Measurements from ENCODE around the gene KRTAP21-3.
"Not testable (repeated sequence)": the region's sequence is repeated elsewhere in the genome, so short reads cannot be mapped to it uniquely, and the experiment has no call there.

Gene KRTAP21-3, protein sequence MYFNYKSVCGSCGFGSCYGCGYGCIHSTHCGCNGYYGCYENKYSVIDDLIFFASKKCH

DNA sequence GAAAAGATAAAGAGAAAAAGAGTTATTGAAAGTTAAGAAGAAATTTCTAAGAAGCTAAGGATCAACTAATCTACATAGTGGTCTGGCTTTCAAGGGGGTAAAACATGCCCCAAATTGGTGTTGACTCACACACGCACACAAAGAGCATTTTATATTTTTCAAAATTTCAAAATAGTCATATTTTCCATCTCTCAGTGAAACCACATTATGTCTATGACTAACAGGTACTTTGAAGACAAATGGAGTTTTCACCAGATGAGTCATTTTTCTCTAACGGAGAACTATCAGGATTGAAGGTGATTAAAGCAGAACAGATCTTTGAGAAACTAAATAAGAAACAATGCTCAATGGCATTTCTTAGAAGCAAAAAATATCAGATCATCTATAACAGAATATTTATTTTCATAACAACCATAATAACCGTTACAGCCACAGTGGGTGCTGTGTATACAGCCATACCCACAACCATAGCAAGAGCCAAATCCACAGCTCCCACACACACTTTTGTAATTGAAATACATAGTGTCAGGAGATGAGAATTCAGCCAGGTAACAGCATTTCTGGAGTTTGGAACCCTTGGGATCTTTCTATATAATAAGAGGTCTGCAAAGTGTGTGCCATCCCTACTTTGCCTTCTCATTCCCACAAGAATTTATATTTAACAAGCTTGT is at the start of gene KRTAP21-3:
KRTAP21-3 (minus strand) TSS at position 539 of the 671 bp plus-strand sequence; CDS start at position 521, 18 bp downstream.
- no peaks in the 10 kb centered on the region for H3K27me3 Mint-ChIP-seq
- H3K4me1 Mint-ChIP-seq: no peaks in the 10 kb centered on the region

DNA sequence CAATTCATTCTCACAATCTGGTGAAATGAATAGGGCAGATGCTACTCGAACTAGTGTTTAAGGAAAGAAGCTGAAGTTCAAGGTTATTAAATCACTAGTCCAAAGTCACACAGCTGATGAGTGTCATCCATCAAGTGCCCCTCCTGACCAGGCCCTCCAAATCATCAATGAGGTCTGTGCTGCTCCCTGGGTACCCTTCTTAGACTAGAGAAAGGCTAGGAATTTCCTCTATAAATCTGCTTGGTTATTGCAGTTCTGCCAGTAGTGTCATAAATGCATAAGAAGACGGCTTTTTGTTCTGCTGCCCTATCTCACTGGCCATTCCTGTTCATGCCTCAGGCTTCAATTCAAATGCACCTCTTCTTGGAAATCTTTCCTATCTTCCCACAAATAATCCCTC is 42.2 kb upstream of the KRTAP21-3 start:
- Mint-ChIP-seq H3K36me3 (no peaks in the 10 kb centered on the region), H3K9me3 (peaks cover 8% of the 10 kb centered on the region), H3K27ac (no peak overlapping the region), H3K4me1 (no peaks in the 10 kb centered on the region), H3K27me3 (no peaks in the 10 kb centered on the region), H3K4me3 (no peak overlapping the region)
- no peak for ATAC-seq

More for the DNA sequence above, at the start of gene KRTAP21-3:
- no peak within 1 kb of the TSS for H3K4me3 Mint-ChIP-seq
- H3K36me3 Mint-ChIP-seq: no peaks in the 10 kb centered on the region
- no peak for ATAC-seq
- no peak within 1 kb of the TSS for H3K27ac Mint-ChIP-seq
- H3K9me3 Mint-ChIP-seq: peaks cover 7% of the 10 kb centered on the region

DNA sequence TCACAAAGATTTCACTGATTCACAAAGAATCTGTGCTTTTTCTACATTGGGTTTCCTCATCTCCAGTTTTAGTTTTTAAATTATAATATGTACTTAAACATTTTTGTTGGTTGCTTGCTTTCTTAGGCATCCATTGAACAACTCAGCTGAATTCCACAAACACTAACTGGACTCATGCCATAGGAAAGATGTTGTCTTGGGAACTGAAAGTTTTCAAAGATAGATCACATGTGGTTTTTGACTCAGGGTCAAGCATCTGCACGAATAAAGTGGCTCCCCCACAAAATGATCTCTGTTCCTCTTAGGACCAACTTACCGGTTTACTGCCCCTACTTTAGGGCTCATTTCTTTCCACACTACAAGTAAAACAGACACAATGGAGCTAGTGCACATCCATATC is 39.7 kb upstream of the KRTAP21-3 start:
- no peak for ATAC-seq
- Mint-ChIP-seq H3K4me3 (no peak overlapping the region), H3K27me3 (no peaks in the 10 kb centered on the region), H3K4me1 (no peaks in the 10 kb centered on the region), H3K9me3 (peaks cover 4% of the 10 kb centered on the region), H3K36me3 (no peaks in the 10 kb centered on the region), H3K27ac (no peak overlapping the region)

DNA sequence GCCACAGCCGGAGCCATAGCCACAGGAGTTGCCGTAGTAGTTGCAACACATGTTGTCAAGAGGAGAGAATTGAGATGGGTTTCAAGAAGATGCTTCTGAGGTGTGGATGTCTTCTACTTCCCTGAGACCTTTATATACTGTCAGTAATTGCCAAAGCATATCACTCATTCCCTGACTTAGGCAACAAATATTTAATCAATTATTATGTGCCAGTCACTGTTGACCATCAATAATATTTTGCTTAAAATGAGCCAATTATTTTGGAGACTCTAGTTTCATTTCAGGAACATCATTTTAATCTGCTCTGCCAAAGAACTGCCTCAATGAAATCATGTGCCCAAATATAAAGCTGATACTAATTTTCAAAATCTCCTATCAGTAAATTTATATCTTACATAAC is 36.8 kb upstream of the KRTAP21-3 start, which contains the start of gene KRTAP21-1:
KRTAP21-1 (minus strand) TSS at position 101 of the 400 bp plus-strand sequence; CDS start at position 51, 50 bp downstream.
- not testable (repeated sequence) for ATAC-seq, H3K4me3 Mint-ChIP-seq, H3K4me1 Mint-ChIP-seq, H3K36me3 Mint-ChIP-seq, H3K9me3 Mint-ChIP-seq, H3K27ac Mint-ChIP-seq, H3K27me3 Mint-ChIP-seq

DNA sequence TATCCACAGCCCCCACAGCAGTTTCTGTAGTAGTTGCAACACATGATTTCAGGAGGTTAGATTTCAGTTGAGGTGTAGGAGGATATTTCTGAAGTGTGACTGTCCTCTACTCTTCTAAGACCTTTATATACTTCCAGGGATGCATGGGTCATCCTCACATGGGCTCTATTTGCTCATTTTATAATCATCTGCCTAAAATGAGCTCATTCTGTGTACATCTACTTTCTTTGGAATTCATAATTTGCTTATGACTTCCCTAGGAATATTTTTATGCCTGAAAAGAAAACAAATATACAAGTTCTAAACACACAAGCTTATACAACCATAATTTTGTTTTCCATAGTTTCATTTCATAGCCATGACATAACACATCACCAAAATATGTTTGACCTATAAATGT is 28.6 kb upstream of the KRTAP21-3 start, which contains the start of gene KRTAP21-2:
KRTAP21-2 (minus strand) TSS at position 101 of the 400 bp plus-strand sequence; CDS start at position 44, 57 bp downstream.
- no peak within 1 kb of the TSS for H3K27ac Mint-ChIP-seq
- H3K27me3 Mint-ChIP-seq: no peaks in the 10 kb centered on the region
- no peak within 1 kb of the TSS for H3K4me3 Mint-ChIP-seq
- ATAC-seq: no peak
- peaks cover 2% of the 10 kb centered on the region for H3K9me3 Mint-ChIP-seq
- no peaks in the 10 kb centered on the region for H3K36me3 Mint-ChIP-seq
- H3K4me1 Mint-ChIP-seq: no peaks in the 10 kb centered on the region

DNA sequence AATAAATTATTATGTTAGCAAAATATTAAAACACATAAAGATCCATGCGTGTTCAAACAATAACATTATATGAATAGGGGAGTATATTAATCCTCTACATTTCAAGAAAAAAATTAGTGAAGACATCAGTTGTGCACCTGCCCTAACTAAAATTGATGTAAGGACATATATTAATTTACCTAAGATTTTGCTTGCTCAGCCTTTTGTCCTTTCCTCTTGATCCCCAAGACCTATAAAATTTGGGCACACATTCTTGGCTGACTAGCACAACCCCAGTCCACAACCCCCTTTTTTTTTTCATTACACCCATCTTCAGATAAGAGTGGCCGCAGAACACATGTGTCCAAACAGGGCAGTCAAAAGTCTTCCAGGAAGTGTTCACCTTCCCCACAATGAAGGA is 21.9 kb upstream of the KRTAP21-3 start:
- peaks cover 7% of the 10 kb centered on the region for H3K9me3 Mint-ChIP-seq
- H3K27ac Mint-ChIP-seq: no peak overlapping the region
- H3K27me3 Mint-ChIP-seq: no peaks in the 10 kb centered on the region
- no peaks in the 10 kb centered on the region for H3K36me3 Mint-ChIP-seq
- no peak overlapping the region for H3K4me3 Mint-ChIP-seq
- no peak for ATAC-seq
- H3K4me1 Mint-ChIP-seq: no peaks in the 10 kb centered on the region

DNA sequence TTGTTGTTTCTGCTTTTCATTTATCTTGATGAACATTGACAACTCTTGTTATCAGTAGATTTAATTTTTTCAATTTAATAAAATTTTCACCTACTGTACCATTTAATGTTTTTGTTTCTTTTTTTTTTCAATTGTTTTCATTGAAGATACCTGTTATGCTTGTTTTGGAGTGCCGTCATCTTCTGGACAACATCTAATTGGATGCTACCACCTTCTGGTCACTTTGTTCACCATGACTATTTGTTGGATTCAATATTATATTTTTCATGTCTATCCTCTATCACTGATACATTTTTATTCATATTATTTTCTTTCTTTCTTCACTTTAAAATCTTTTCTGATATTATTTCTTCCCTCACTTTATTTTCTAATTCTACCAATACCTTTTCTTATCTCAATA is 14.4 kb upstream of the KRTAP21-3 start:
- Mint-ChIP-seq H3K27me3 (no peaks in the 10 kb centered on the region), H3K27ac (no peak overlapping the region), H3K4me1 (no peaks in the 10 kb centered on the region), H3K36me3 (no peaks in the 10 kb centered on the region), H3K9me3 (peaks cover 8% of the 10 kb centered on the region), H3K4me3 (no peak overlapping the region)
- ATAC-seq: no peak

DNA sequence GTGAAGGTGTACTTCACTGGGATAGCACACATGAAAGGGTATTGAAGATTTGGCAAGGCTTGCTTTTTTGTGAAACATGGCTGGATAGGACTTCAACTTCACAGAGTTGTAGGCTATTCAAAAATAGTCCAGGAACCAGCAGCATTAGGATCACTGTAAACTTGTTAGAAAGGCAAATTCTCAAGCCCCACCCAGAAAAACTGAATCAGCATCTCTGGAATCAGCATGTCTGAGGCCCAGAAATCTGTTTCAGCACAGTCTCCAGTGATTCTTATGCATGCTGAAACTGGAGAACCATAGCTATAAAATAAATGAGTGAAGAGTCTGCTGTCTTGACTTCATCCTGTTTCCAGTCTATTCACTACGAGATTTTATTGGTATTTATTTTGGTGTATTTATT is 8.1 kb upstream of the KRTAP21-3 start:
- H3K4me1 Mint-ChIP-seq: no peaks in the 10 kb centered on the region
- ATAC-seq: no peak
- H3K9me3 Mint-ChIP-seq: peaks cover 15% of the 10 kb centered on the region
- H3K27me3 Mint-ChIP-seq: no peaks in the 10 kb centered on the region
- H3K36me3 Mint-ChIP-seq: no peaks in the 10 kb centered on the region
- no peak overlapping the region for H3K27ac Mint-ChIP-seq
- no peak overlapping the region for H3K4me3 Mint-ChIP-seq

DNA sequence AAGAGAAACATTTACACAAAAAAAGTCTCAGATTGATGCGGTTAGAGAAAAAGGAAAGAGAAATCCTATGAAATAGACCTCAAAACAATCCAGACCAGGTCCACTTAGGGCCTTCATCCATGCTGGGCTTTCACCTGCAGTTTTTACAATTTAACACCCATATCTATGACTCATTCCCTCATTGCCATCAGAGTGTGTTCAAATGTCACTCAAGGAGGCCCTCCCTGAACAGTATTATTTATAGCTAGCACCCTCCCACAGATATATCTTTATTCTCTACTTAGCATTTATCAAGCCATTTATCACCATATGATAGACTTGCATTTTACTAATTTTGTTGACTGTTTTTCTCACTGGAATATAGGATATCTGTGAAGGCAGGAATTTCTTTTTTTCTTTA is 824 bp upstream of the KRTAP21-3 start:
- Mint-ChIP-seq H3K27ac (no peak overlapping the region), H3K36me3 (no peaks in the 10 kb centered on the region), H3K9me3 (peaks cover 6% of the 10 kb centered on the region), H3K27me3 (no peaks in the 10 kb centered on the region), H3K4me3 (no peak overlapping the region), H3K4me1 (no peaks in the 10 kb centered on the region)
- no peak for ATAC-seq

DNA sequence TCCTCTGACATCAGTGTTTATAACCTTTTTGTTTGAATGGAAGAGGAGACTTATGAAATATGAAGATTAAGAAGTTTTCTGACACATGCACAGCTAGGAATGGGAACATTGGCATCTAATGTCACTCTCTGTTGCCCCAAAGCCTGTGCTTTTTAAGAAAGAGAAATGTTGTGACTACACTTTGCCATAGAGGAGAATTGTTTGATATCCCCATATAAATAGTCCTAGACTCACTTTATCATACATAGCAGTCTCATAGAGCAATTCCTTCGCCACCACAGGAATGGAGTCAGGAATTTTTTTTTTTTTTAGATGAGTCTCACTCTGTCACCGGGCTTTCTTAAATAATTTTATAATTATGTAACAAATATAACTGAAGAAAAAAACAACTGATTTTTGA is 1.5 kb downstream of the KRTAP21-3 start:
- no peaks in the 10 kb centered on the region for H3K4me1 Mint-ChIP-seq
- ATAC-seq: no peak
- no peak overlapping the region for H3K27ac Mint-ChIP-seq
- no peaks in the 10 kb centered on the region for H3K27me3 Mint-ChIP-seq
- no peaks in the 10 kb centered on the region for H3K36me3 Mint-ChIP-seq
- H3K4me3 Mint-ChIP-seq: no peak overlapping the region
- H3K9me3 Mint-ChIP-seq: peaks cover 11% of the 10 kb centered on the region

DNA sequence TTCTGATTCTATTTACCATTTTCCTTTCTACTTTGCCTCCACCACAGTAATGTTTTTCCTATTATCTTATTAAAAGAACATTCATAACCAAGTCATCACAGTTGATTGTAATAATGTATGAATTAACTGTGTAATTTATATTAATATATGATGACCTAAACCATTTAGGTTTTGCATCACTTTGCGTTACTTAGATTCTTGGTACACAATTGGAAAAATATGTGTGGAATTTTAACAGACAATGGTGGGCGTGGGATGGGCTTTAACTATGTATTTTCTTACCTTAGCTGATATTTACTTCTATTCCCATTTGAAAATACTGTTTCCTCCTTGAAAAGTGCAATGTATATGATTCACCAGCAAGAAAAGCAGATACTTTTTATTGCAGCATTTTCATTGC is 3.6 kb downstream of the KRTAP21-3 start:
- Mint-ChIP-seq H3K9me3 (peaks cover 15% of the 10 kb centered on the region), H3K36me3 (no peaks in the 10 kb centered on the region), H3K27ac (no peak overlapping the region), H3K4me1 (no peaks in the 10 kb centered on the region), H3K27me3 (no peaks in the 10 kb centered on the region), H3K4me3 (no peak overlapping the region)
- ATAC-seq: no peak

DNA sequence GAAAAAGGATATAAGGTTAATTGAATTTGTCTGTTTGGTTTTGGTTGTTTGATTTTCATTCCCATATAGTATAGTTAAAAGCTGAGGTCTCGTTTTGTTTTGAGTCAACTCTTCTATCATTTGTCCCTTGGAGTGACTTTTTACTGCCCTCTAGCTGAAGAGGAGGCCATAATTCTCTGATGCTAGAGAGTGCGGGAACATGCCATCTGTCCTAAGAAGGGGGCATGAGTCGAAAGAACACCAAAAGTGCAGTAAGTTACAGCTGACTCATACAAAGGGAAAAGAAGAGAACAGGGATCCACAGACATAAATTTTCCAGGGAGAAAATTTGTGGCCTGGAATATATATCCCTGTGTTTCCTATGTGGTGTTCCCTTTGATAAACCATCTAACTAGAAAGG is 4.1 kb downstream of the KRTAP21-3 start:
- ATAC-seq: no peak
- peaks cover 15% of the 10 kb centered on the region for H3K9me3 Mint-ChIP-seq
- H3K4me3 Mint-ChIP-seq: no peak overlapping the region
- H3K4me1 Mint-ChIP-seq: no peaks in the 10 kb centered on the region
- no peaks in the 10 kb centered on the region for H3K36me3 Mint-ChIP-seq
- no peak overlapping the region for H3K27ac Mint-ChIP-seq
- no peaks in the 10 kb centered on the region for H3K27me3 Mint-ChIP-seq

DNA sequence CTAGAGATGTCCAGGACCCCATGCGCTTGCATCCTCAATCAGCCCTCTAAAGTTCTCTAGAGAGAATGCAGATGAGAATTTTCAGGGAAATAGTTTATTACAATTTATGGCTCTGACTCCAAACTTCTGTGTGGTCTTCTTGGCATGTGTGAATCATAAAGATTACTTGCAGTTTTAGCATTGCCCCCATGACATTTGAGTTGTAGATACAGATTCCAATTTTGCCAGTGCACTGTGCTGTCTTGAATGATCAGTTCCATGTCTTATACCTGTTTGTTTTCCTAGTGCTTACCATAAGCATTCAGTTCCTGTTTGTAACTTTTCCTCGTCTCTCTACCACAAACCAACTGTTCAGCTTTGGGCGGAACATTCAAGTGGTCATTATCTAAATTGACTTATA is 4.8 kb downstream of the KRTAP21-3 start:
- Mint-ChIP-seq H3K27ac (no peak overlapping the region), H3K27me3 (no peaks in the 10 kb centered on the region), H3K4me1 (no peaks in the 10 kb centered on the region), H3K4me3 (no peak overlapping the region), H3K36me3 (no peaks in the 10 kb centered on the region), H3K9me3 (peaks cover 15% of the 10 kb centered on the region)
- no peak for ATAC-seq

DNA sequence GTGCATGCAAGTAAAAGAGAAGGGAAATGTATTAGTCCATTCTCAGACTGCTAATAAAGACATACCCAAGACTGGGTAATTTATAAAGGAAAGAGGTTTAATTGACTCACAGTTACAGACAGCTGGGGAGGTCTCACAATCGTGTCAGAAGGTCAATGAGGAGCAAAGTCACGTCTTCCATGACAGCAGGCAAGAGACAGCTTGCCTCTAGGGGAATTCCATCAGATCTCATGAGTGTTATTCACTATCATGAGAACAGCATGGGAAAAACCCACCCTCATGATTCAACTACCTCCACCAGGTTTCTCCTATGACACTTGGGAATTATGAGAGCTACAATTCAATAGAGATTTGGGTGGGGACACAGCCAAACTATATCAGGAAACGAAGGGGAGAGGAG is 8.1 kb downstream of the KRTAP21-3 start:
- Mint-ChIP-seq H3K4me3 (no peak overlapping the region), H3K27ac (no peak overlapping the region), H3K36me3 (no peaks in the 10 kb centered on the region), H3K9me3 (peaks cover 13% of the 10 kb centered on the region), H3K4me1 (no peaks in the 10 kb centered on the region), H3K27me3 (no peaks in the 10 kb centered on the region)
- ATAC-seq: no peak

DNA sequence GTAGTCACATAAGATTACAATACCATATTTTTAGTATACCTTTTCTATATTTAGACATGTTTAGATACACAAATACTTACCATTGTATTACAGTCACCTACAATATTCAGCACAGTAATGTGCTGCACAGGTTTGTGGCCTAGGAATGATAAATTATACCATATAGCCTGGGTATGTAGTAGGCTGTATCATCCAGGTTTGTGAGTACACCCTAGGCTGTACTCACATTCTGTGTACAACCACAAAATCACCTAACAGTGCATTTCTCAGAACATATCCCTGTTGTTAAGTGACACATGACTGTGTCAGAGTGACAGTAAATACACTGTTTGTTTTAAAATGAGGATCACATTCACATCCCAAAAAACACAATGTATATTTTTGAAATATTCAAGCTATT is 11.2 kb downstream of the KRTAP21-3 start:
- no peaks in the 10 kb centered on the region for H3K36me3 Mint-ChIP-seq

DNA sequence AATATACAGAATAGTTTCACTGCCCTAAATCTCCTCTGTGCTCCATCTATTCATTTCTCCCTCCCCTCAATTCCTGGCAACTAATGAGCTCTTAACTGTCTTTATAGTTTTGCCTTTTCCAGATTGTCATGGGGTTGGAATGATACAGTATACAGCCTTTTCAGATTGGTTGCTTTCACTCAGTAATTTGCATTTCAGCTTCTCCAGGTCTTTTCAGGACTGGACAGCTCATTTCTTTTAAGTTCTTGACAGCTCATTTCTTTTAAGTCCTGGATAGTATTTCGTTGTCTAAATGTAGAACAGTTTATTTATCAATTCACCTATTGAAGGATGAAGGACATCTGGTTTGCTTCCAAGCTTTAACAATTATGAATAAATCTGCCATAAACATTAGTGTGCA is 22.6 kb downstream of the KRTAP21-3 start:
- Mint-ChIP-seq H3K36me3 (no peaks in the 10 kb centered on the region), H3K27me3 (no peaks in the 10 kb centered on the region), H3K27ac (no peak overlapping the region), H3K4me1 (no peaks in the 10 kb centered on the region), H3K4me3 (no peak overlapping the region), H3K9me3 (peaks cover 13% of the 10 kb centered on the region)
- no peak for ATAC-seq

More for the DNA sequence above, 11.2 kb downstream of the KRTAP21-3 start:
- no peaks in the 10 kb centered on the region for H3K27me3 Mint-ChIP-seq
- H3K9me3 Mint-ChIP-seq: peaks cover 6% of the 10 kb centered on the region
- ATAC-seq: no peak
- H3K4me1 Mint-ChIP-seq: no peaks in the 10 kb centered on the region
- H3K27ac Mint-ChIP-seq: no peak overlapping the region
- no peak overlapping the region for H3K4me3 Mint-ChIP-seq

Measured in stimulated activated memory B cell treated with anti-CD40 and anti-IgM and Interleukin-4, amounts not matched to agents 10 μg/mL and 1 μg/mL and 100 μg/mL, for 72 hours (primary cell).